A549 (cell line): ENCODE results near the gene WDR70. TPM values are rescaled to one million over a fixed set of nuclear protein-coding genes. Genes with fewer than 3 reads are reported as not detected.

Experiments used
- ATAC-seq, 2 experiments: fragments of 200-7000 bp in 1 of 2; fragments of >200 bp in 1 of 2; cut with Nextera tagmentation in 1 of 2; cut with Tn5 transposase in 1 of 2; 3 replicates each; pipeline versions ENCODE4 v1.8.0 to v1.9.1; 2018 to 2020; ENCODE audit warnings: mild to moderate bottlenecking in 1 of 2, moderate library complexity in 1 of 2
- CTCF ChIA-PET: fragments of 300-600 bp; sonication (Branson Sonifier 250); formaldehyde crosslinking; extraction: SDS; loops from one replicate; lab custom pipeline; 2021; ENCODE audit warnings: antibody characterized with exemption, inconsistent platforms; lab: Yijun Ruan, JAX
- POLR2A ChIA-PET: fragments of 350-600 bp; formaldehyde crosslinking; extraction: SDS; loops from one replicate; lab custom pipeline; 2021; ENCODE audit warnings: antibody characterized with exemption, inconsistent platforms; lab: Yijun Ruan, JAX
- DNase-seq, 2 experiments: peaks; one replicate each; pipeline versions ENCODE4 v3.0.0 to v3.0.0-alpha.2; 2011 to 2016; ENCODE audit warnings: low read depth in 1 of 2, low spot score in 1 of 2
- FAIRE-seq: peaks from 2 replicates; lab custom pipeline; 2011; peaks lifted over from hg19 to GRCh38; lab: Jason Lieb, UNC
- H3K27ac ChIP-seq, 2 experiments: fragments of >200 bp; sonication (Bioruptor Twin); formaldehyde crosslinking; 3 replicates each; pipeline ENCODE4 v1.5.1; 2016 to 2017
- H3K4me1 ChIP-seq: fragments of >200 bp; sonication (Bioruptor Twin); formaldehyde crosslinking; 3 replicates; pipeline ENCODE4 v1.6.1; 2016
- H3K4me2 ChIP-seq: fragments of >200 bp; sonication (Bioruptor Twin); formaldehyde crosslinking; 3 replicates; pipeline ENCODE4 v1.6.1; 2016
- H3K4me3 ChIP-seq: fragments of >200 bp; sonication (Bioruptor Twin); formaldehyde crosslinking; 3 replicates; pipeline ENCODE4 v1.5.1; 2016
- H3K9me3 ChIP-seq: fragments of >200 bp; sonication (Bioruptor Twin); formaldehyde crosslinking; 3 replicates; pipeline ENCODE4 v1.6.1; 2016
- CBX8 ChIP-seq: fragments of 200-600 bp; sonication (generic); IDR thresholded peaks from 2 replicates; pipeline ENCODE4 v1.6.1; 2016
- CEBPB ChIP-seq, 2 experiments: fragments of >200 bp in 1 of 2; sonication (Bioruptor Twin) in 1 of 2; formaldehyde crosslinking in 1 of 2; IDR thresholded peaks; 2 replicates each; pipeline ENCODE4 v1.6.1; 2012 to 2016
- E2F6 ChIP-seq: IDR thresholded peaks from 2 replicates; pipeline ENCODE4 v1.6.1; 2012; ENCODE audit warnings: low read depth, borderline replicate concordance
- EHF ChIP-seq: fragments of 250-450 bp; sonication (Bioruptor Pico); IDR thresholded peaks from 2 replicates; pipeline ENCODE4 v1.5.0; 2020; ENCODE audit warnings: mild to moderate bottlenecking
- EHMT2 ChIP-seq: fragments of 200-600 bp; sonication (generic); IDR thresholded peaks from 2 replicates; pipeline ENCODE4 v1.6.1; 2016; ENCODE audit warnings: antibody characterized with exemption, low read depth, mild to moderate bottlenecking, moderate library complexity
- ESRRA ChIP-seq: fragments of 150-350 bp; IDR thresholded peaks from 2 replicates; pipeline ENCODE4 v1.6.1; 2014; ENCODE audit warnings: mild to moderate bottlenecking, low read length, borderline replicate concordance
- FOSB ChIP-seq: fragments of 250-450 bp; sonication (Bioruptor Pico); IDR thresholded peaks from 2 replicates; pipeline ENCODE4 v1.5.0; 2020; ENCODE audit warnings: mild to moderate bottlenecking, moderate library complexity
- FOSL2 ChIP-seq, 2 experiments: fragments of 450-650 bp in 1 of 2; fragments of >200 bp in 1 of 2; sonication (Bioruptor Twin) in 1 of 2; formaldehyde crosslinking; IDR thresholded peaks; 2 replicates each; pipeline versions ENCODE4 v1.5.0 to v1.6.1; 2016 to 2020; ENCODE audit warnings: mild to moderate bottlenecking in 1 of 2, moderate library complexity in 1 of 2
- FOXS1 ChIP-seq: fragments of 250-450 bp; sonication (Bioruptor Pico); IDR thresholded peaks from 2 replicates; pipeline ENCODE4 v1.5.0; 2020; ENCODE audit warnings: mild to moderate bottlenecking, moderate library complexity
- HDAC2 ChIP-seq: fragments of 200-600 bp; sonication (generic); IDR thresholded peaks from 2 replicates; pipeline ENCODE4 v1.6.1; 2016
- HOXA7 ChIP-seq: fragments of 250-450 bp; sonication (Bioruptor Pico); IDR thresholded peaks from 2 replicates; pipeline ENCODE4 v1.5.0; 2020; ENCODE audit warnings: mild to moderate bottlenecking, moderate library complexity
- KDM1A ChIP-seq: fragments of 200-600 bp; sonication (generic); IDR thresholded peaks from 2 replicates; pipeline ENCODE4 v1.6.1; 2016; ENCODE audit warnings: low read depth, mild to moderate bottlenecking
- MAZ ChIP-seq: fragments of 150-350 bp; IDR thresholded peaks from 2 replicates; pipeline ENCODE4 v1.6.1; 2014; ENCODE audit warnings: antibody characterized with exemption, low read depth, low read length, borderline replicate concordance
- MYC ChIP-seq: IDR thresholded peaks from 2 replicates; pipeline ENCODE4 v1.6.1; 2012; ENCODE audit warnings: mild to moderate bottlenecking, inconsistent platforms, low read length, improper control_type of control experiment, borderline replicate concordance
- NFE2L2 ChIP-seq: fragments of 150-350 bp; conservative IDR thresholded peaks from 2 replicates; pipeline ENCODE4 v1.6.1; 2014; ENCODE audit warnings: low read length
- NR3C1 ChIP-seq: fragments of >200 bp; sonication (Bioruptor Twin); formaldehyde crosslinking; IDR thresholded peaks from 3 replicates; pipeline ENCODE4 v1.6.1; 2017
- PBX3 ChIP-seq: IDR thresholded peaks from 2 replicates; pipeline ENCODE4 v1.6.1; 2012
- PHF8 ChIP-seq: fragments of 200-600 bp; sonication (generic); IDR thresholded peaks from 2 replicates; pipeline ENCODE4 v1.6.1; 2016; ENCODE audit warnings: low read depth, mild to moderate bottlenecking, antibody characterized with exemption, moderate library complexity, borderline replicate concordance
- POLR2AphosphoS2 ChIP-seq: conservative IDR thresholded peaks from 2 replicates; pipeline ENCODE4 v1.6.1; 2012; ENCODE audit warnings: low read length, improper control_type of control experiment, inconsistent platforms
- RARB ChIP-seq: fragments of 250-450 bp; sonication (Bioruptor Pico); IDR thresholded peaks from 2 replicates; pipeline ENCODE4 v1.8.0; 2021; ENCODE audit warnings: mild to moderate bottlenecking, moderate library complexity
- RCOR1 ChIP-seq: fragments of 150-350 bp; IDR thresholded peaks from 2 replicates; pipeline ENCODE4 v1.6.1; 2014; ENCODE audit warnings: antibody characterized with exemption, low read length, low read depth
- SMC3 ChIP-seq: fragments of >200 bp; sonication (Bioruptor Twin); formaldehyde crosslinking; IDR thresholded peaks from 3 replicates; pipeline ENCODE4 v1.6.1; 2018; ENCODE audit warnings: inconsistent platforms
- ZNF302 ChIP-seq: fragments of 250-450 bp; sonication (Bioruptor Pico); IDR thresholded peaks from 2 replicates; pipeline ENCODE4 v1.9.0; 2021; ENCODE audit warnings: inconsistent platforms, mild to moderate bottlenecking, moderate library complexity
- WGBS: methylation state at CpG from one replicate; pipeline ENCODE4 v1.1.6; 2017; ENCODE audit errors: missing lambda C conversion rate; 5-methylcytosine and 5-hydroxymethylcytosine counted together
- polyA plus RNA-seq, 4 experiments: library from polyadenylated mRNA; depleted of rRNA in 3 of 4; stranded (reverse); fragments of >200 nt; fragmentation: RNase III in 1 of 4; extraction: RNeasy Plus Mini Kit Qiagen cat#74134 plus additional on column Dnase treatment in 1 of 4; gene quantifications; 2 replicates in 3 of 4; 3 replicates in 1 of 4; pipeline ENCODE4 v1.2.3, GENCODE V29; 2011 to 2017
- TF ChIP-seq, protein P1 (sequence below): IDR thresholded peaks from 2 replicates; pipeline ENCODE4 v1.6.1; 2012
- TF ChIP-seq, protein P2 (sequence below): fragments of 250-450 bp; sonication (Bioruptor Pico); IDR thresholded peaks from 2 replicates; pipeline ENCODE4 v1.5.0; 2020; ENCODE audit warnings: low read depth, mild to moderate bottlenecking, moderate library complexity

WDR70 gene
- polyA plus RNA-seq, 2 of the 4 experiments (the other 2 are of a cell fraction): 13.8 to 28.8 TPM

DNA sequence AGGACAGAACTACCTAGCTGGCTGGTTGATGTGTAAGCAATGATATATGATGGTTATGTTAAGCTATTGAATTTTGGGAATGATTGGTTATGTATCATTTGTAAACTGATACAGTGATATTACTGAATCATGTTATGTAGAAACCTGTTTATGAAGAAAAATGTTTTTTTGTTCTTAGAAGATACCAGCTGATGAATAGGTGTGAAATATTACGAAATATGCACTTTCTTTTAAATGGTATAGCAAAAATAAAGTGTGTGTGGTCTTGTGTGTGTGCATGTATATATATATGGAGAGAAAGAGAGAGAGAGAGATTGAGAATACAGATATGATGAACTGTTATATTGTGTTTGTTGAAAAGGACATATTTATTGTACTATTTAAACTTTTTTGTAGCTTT lies 164.1 kb downstream of the WDR70 start:
- WGBS: 88% methylated on average over 1 of the region's 1 CpG
- no peak for DNase-seq
- ChIA-PET CTCF (interaction anchor here (1.5 kb wide), 1 partner anchor 650 kb away, joined by 8 read pairs; no protein-coding TSS in a partner anchor), POLR2A (no interaction called here)
- Histone ChIP-seq H3K4me3 (no peak overlapping the region), H3K27ac (no peak overlapping the region), H3K4me2 (no peak overlapping the region), H3K9me3 (no peaks in the 10 kb centered on the region), H3K4me1 (no peaks in the 10 kb centered on the region)
- no peak for FAIRE-seq
- ATAC-seq: no peak
- no peak for TF ChIP-seq SMC3
- no peak for TF ChIP-seq FOSB (CRISPR knock-in tag)
- TF ChIP-seq CEBPB (IDR thresholded peaks at IDR 0.05): peak in 1 of 2 experiments; percentile 9; a peak in 1 of 4 replicates
- no peak for TF ChIP-seq PBX3
- no peak for TF ChIP-seq MYC
- TF ChIP-seq, protein P1, sequence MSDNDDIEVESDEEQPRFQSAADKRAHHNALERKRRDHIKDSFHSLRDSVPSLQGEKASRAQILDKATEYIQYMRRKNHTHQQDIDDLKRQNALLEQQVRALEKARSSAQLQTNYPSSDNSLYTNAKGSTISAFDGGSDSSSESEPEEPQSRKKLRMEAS: no peak
- TF ChIP-seq EHF (CRISPR knock-in tag): no peak
- no peak for TF ChIP-seq POLR2AphosphoS2

- POLR2A ChIA-PET: no interaction called here
- no peaks in the 10 kb centered on the region for H3K4me1 ChIP-seq
- no peak overlapping the region for H3K27ac ChIP-seq
- H3K9me3 ChIP-seq: 0 out of 3 replicates have a peak, but pooled peaks cover 4% of the 10 kb centered on the region
- ATAC-seq (no peak), DNase-seq (no peak), FAIRE-seq (no peak)
- CTCF ChIA-PET: no interaction called here
- H3K4me3 ChIP-seq: no peak overlapping the region
- no peak overlapping the region for H3K4me2 ChIP-seq
- TF ChIP-seq RCOR1: no peak
- no peak for TF ChIP-seq NFE2L2
- TF ChIP-seq RARB (CRISPR knock-in tag): no peak
- TF ChIP-seq E2F6: no peak
- no peak for TF ChIP-seq KDM1A
- TF ChIP-seq CBX8: no peak
Observed at GRCh38 chr5:37549411-37549810, 170.3 kb downstream of the WDR70 start.

DNA sequence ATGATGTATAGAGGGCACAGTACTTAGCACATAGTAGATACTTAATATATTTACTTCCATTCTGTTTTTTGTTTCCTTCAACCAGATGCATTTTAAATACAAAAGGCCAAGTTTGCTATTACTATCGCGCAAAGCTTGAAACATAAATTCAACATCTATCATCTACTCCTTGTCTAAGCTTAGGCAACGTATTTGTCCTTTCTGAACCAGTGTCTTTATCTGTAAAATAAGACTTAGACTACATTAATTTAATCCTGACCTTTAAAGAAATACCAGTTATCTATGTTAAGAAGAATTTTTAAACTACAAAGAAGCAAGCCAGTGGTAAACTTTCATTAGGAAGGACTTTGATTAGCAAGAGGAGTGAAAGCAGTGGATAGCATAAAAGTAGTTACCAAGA lies 173.0 kb downstream of the WDR70 start:
- ATAC-seq: no peak

More for the DNA sequence above, 173.0 kb downstream of the WDR70 start:
- FAIRE-seq (no peak), DNase-seq (no peak)
- TF ChIP-seq, protein P1: no peak
- TF ChIP-seq FOXS1 (no peak), FOSL2 (IDR thresholded peaks at IDR 0.05) (no peak), FOSL2 (CRISPR knock-in tag; IDR thresholded peaks at IDR 0.05) (no peak), HDAC2 (no peak), NR3C1 (no peak), CBX8 (no peak), EHMT2 (no peak), RCOR1 (no peak), E2F6 (no peak), MAZ (no peak), EHF (CRISPR knock-in tag) (no peak), PHF8 (no peak), HOXA7 (CRISPR knock-in tag) (no peak), ESRRA (no peak), ZNF302 (CRISPR knock-in tag) (no peak)
- TF ChIP-seq, protein P2, sequence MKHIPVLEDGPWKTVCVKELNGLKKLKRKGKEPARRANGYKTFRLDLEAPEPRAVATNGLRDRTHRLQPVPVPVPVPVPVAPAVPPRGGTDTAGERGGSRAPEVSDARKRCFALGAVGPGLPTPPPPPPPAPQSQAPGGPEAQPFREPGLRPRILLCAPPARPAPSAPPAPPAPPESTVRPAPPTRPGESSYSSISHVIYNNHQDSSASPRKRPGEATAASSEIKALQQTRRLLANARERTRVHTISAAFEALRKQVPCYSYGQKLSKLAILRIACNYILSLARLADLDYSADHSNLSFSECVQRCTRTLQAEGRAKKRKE (CRISPR knock-in tag): no peak
- Histone ChIP-seq H3K27ac (no peak overlapping the region), H3K4me3 (no peak overlapping the region), H3K4me2 (no peak overlapping the region), H3K4me1 (no peaks in the 10 kb centered on the region), H3K9me3 (0 out of 3 replicates have a peak, but pooled peaks cover 5% of the 10 kb centered on the region)
- ChIA-PET POLR2A (no interaction called here), CTCF (interaction anchor here (0.9 kb wide), 1 partner anchor 641 kb away, joined by 4 read pairs; no protein-coding TSS in a partner anchor)
- 93% methylated on average over 3 of the region's 3 CpGs for WGBS
